HTR-8/SVneo (cell line): ENCODE data around the gene FAIM2.
"Not testable (repeated sequence)": the region's sequence is repeated elsewhere in the genome, so short reads cannot be mapped to it uniquely, and the experiment has no call there.

ENCODE experiments used
- DNase-seq: peaks from one replicate; pipeline ENCODE4 v3.0.0; 2011; ENCODE audit warnings: low spot score, mixed read lengths; ENCODE audit not compliant: insufficient read length
- FAIRE-seq: peaks from 2 replicates; lab custom pipeline; 2011; peaks lifted over from hg19 to GRCh38; lab: Jason Lieb, UNC

FAIM2 gene

GRCh38 chr12:49868952-49869815 is 34.5 kb downstream of the FAIM2 start:
- no peak for FAIRE-seq
- DNase-seq = peak; percentile 88

DNA sequence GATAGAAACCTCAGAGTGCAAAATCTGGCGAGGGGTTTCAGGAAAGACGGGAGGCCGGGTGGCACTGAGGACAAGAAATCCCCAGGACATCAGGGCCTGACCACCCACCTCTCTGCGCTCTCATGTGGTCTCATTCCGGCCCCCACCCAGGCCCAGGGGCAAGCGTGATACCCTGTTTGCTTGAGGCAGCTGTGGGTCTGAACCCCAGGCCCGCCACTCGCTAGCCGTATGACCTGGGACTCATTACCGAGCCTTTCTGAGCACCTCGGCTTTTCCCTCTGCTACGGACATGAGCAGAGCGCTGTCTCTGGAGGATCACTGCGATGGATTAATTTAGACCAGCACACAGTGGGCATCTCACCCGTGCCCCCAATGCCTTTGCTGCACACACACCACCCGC is 35.3 kb downstream of the FAIM2 start:
- DNase-seq (no peak), FAIRE-seq (no peak)

GRCh38 chr12:49867570-49868341 is 35.9 kb downstream of the FAIM2 start:
- DNase-seq (no peak), FAIRE-seq (no peak)

GRCh38 chr12:49866859-49867569 is 36.7 kb downstream of the FAIM2 start:
- DNase-seq = peak; percentile 81
- no peak for FAIRE-seq

- DNase-seq = no peak
- no peak for FAIRE-seq
These were observed 37.9 kb downstream of the FAIM2 start for GRCh38 chr12:49865782-49866135.

DNA sequence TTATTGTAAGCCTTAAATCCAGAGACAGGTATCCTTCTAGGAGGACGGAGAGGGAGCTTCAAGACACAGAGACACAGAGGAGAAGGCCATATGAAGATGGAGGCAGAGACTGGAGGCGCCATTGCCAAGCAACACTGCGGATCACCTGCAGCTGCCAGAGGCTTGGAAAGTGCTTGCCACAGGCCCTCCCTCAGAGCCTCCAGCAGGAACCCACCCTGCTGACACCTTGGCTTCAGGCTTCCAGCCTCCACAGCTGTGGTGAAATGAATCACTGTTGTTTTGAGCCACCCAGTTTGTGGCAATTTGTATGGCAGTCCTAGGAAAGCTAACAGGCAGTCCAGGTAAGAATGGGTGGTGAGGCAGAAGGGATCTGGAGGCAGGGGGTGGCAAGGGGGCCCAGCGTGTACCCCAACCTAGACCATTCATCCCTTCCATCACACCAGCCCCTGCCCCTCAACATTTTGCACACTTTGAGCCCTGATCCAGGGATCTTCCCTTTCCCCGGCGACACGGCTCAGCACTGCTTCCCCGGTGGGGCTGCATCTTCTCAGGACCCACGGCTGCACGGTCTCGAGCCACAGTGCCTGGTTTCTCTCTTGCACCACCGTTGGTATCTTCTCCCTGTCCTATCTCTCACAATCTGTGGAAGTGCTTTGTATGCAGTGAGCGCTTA is 38.5 kb downstream of the FAIM2 start:
- DNase-seq (no peak), FAIRE-seq (no peak)

GRCh38 chr12:49864798-49865090 is 39.0 kb downstream of the FAIM2 start:
- FAIRE-seq (no peak), DNase-seq (no peak)

- FAIRE-seq (no peak), DNase-seq (no peak)
These were observed 39.5 kb downstream of the FAIM2 start for GRCh38 chr12:49863946-49864797.

- FAIRE-seq, DNase-seq: not testable (repeated sequence)
These were observed 42.8 kb downstream of the FAIM2 start for GRCh38 chr12:49860921-49861320.

- not testable (repeated sequence) for DNase-seq, FAIRE-seq
These were observed 47.8 kb downstream of the FAIM2 start for GRCh38 chr12:49855890-49856289.

- FAIRE-seq (no peak), DNase-seq (no peak)
These were observed 48.7 kb downstream of the FAIM2 start for GRCh38 chr12:49854976-49855375.

DNA sequence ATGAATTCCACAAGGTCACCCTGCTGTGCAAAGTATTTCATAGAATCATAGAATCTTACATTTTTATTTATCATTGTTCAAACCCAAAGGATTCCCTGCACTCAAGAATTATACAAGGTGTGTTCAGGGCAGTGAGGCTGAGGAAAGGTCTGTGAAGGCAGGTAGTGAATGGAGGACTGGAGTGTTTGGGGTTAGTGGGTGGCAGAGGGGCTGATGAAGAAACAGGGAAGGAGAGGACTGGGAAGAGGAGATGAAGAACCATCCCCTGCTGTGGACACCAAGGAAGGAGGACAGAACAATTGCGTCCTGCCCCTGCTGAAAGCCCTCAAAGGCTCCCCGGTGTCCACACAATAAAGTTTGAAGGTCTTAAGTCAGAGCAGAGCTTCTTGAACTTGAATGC is 50.0 kb downstream of the FAIM2 start:
- no peak for DNase-seq
- no peak for FAIRE-seq

GRCh38 chr12:49847161-49847560 is 56.5 kb downstream of the FAIM2 start:
- DNase-seq (no peak), FAIRE-seq (no peak)

GRCh38 chr12:49846032-49846431 is 57.7 kb downstream of the FAIM2 start:
- FAIRE-seq (no peak), DNase-seq (no peak)

- FAIRE-seq (no peak), DNase-seq (no peak)
These were observed 59.7 kb downstream of the FAIM2 start for GRCh38 chr12:49843876-49844437.

- FAIRE-seq = no peak
These were observed 60.3 kb downstream of the FAIM2 start for GRCh38 chr12:49843411-49843810.

DNA sequence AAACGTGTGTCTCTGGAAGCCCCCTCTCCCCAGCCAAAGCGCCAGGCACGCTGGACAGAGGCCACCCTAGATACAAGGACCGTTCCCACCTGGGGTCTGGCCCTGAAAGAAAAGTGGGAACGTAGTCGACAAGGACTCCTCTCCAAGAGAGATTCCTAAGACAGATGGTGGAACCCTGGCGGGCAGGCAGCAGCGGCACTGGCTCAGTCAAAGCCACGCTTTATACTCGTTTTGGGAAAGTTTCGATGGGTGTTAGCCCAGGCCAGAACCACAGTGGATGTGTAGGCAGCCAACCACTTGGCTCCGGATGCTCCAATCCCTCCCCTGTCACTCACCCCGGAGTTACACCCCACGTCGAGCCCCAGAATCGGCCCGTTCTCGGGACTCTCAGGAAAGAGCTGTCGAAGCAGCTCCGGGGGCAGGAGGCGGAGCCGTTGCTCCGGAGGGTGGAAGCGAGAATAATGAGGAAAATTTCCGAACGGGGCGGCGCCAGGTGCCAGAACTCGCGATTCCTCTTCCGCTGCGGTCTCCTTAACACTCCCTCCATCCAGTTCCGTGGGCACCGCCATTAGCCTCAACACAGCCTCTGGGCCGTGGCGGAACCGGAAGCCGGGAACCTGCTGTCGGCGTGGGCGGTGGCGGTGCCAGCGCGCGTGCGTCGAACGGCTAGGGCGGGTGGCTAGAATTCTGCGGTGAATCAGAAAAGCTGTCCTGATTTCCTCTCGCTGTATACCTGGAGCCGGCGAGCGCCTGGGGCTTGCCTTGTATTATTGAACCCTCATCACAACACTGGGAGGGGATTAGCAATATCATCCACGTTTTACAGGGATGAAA is 61.0 kb downstream of the FAIM2 start, which contains the start of gene BCDIN3D:
BCDIN3D (minus strand) TSS at position 588 of the 834 bp plus-strand sequence; CDS start at position 569, 19 bp downstream.
- peak; percentile 51 for FAIRE-seq
- DNase-seq = peak; percentile 92

More at GRCh38 chr12:49843411-49843810, 60.3 kb downstream of the FAIM2 start:
- DNase-seq = no peak

- DNase-seq (peak; percentile 45), FAIRE-seq (no peak)
These were observed 64.6 kb downstream of the FAIM2 start for GRCh38 chr12:49838973-49839633.
